HL-60/S4 treated with retinoic acid at 250 ng/mL for 4 days and 3 days (cell line): ENCODE results near the gene LIMS2.

Experiments used
- in situ Hi-C: fragments of 300-500 bp; cut with MboI; formaldehyde crosslinking; loops from 2 replicates; pipeline ENCODE4 v1.7.0; 2022; ENCODE audit warnings: low sequenced_read_pairs

The LIMS2 gene

GRCh38 chr2:127701651-127702394, 26.5 kb upstream of the LIMS2 start:
- in situ Hi-C loops, result no loop called here

- in situ Hi-C loops, result no loop called here
Measured at GRCh38 chr2:127701193-127701650, 25.9 kb upstream of the LIMS2 start, which contains the start of gene SFT2D3. TSS of gene SFT2D3 (plus strand) at chr2:127701497. CDS start at chr2:127701529, 32 bp downstream.

- in situ Hi-C loops, result no loop called here
Measured at GRCh38 chr2:127700527-127701192, 25.3 kb upstream of the LIMS2 start.

GRCh38 chr2:127698553-127699355, 23.4 kb upstream of the LIMS2 start:
- in situ Hi-C loops, result no loop called here

- in situ Hi-C loops, result no loop called here
Measured at GRCh38 chr2:127697482-127698180, 22.3 kb upstream of the LIMS2 start.

- in situ Hi-C loops, result no loop called here
Measured at GRCh38 chr2:127695491-127696472, 20.5 kb upstream of the LIMS2 start.

GRCh38 chr2:127694986-127695385, 19.7 kb upstream of the LIMS2 start:
- in situ Hi-C loops, result no loop called here

- in situ Hi-C loops, result no loop called here
Measured at GRCh38 chr2:127690696-127691095, 15.4 kb upstream of the LIMS2 start.

GRCh38 chr2:127688405-127688804, 13.1 kb upstream of the LIMS2 start:
- in situ Hi-C loops, result no loop called here

- in situ Hi-C loops, result no loop called here
Measured at GRCh38 chr2:127685410-127686080, 10.2 kb upstream of the LIMS2 start.

GRCh38 chr2:127683757-127684156, 8.4 kb upstream of the LIMS2 start:
- in situ Hi-C loops, result no loop called here

- in situ Hi-C loops, result no loop called here
Measured at GRCh38 chr2:127683056-127683455, 7.7 kb upstream of the LIMS2 start.

- in situ Hi-C loops, result no loop called here
Measured at GRCh38 chr2:127681976-127682857, 6.9 kb upstream of the LIMS2 start.

- in situ Hi-C loops, result no loop called here
Measured at GRCh38 chr2:127681288-127681804, 6.0 kb upstream of the LIMS2 start.

- in situ Hi-C loops, result no loop called here
Measured at GRCh38 chr2:127680706-127681287, 5.5 kb upstream of the LIMS2 start.

- in situ Hi-C loops, result no loop called here
Measured at GRCh38 chr2:127679680-127680361, 4.5 kb upstream of the LIMS2 start.

- in situ Hi-C loops, result no loop called here
Measured at GRCh38 chr2:127678991-127679390, 3.7 kb upstream of the LIMS2 start.
